ENCODE data around the gene SLC39A11. TPM values are rescaled to one million over a fixed set of nuclear protein-coding genes. Genes with fewer than 3 reads are reported as not detected.

The SLC39A11 gene
- total and polyA plus RNA-seq, 2 experiments from 2014 or later = 11.7 to 16.4 TPM

DNA sequence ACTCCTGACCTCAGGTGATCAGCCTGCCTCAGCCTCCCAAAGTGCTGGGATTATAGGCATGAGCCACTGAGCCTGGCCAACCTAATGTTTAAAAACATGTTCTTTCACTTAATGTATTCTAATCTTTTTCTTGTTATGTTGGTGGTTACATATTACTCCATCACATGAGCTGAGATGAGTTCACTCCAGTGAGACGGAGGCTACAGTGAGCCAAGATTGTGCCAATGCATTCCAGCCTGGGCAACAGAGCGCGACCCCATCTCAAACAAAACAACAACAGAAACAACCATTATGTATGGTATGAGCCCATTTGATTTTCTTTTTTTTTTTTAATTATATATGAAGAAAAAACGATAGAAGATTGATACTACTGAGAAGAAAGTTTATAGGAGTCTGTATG lies 39.6 kb downstream of the SLC39A11 start:
- Histone ChIP-seq H2AFZ (no peak overlapping the region), H3K36me3 (ENCODE audit: low read depth) (no peaks in the 10 kb centered on the region), H3K9me2 (ENCODE audit: insufficient read depth) (no peaks in the 10 kb centered on the region), H3K27me3 (replicated peaks; ENCODE audit: insufficient read depth) (no peaks in the 10 kb centered on the region), H3K9ac (no peak overlapping the region), H3K27ac (no peak overlapping the region), H3K9me3 (ENCODE audit: low read depth) (no peaks in the 10 kb centered on the region), H3K4me1 (ENCODE audit: insufficient read depth) (no peaks in the 10 kb centered on the region), H3K4me2 (ENCODE audit: unreplicated experiment) (no peak overlapping the region), H3K79me2 (ENCODE audit: insufficient read depth) (no peaks in the 10 kb centered on the region), H3K4me3 (no peak overlapping the region), H4K20me1 (ENCODE audit: insufficient read depth) (no peaks in the 10 kb centered on the region), H3F3A (ENCODE audit: insufficient read depth) (no peaks in the 10 kb centered on the region)
- TF ChIP-seq EZH2phosphoT487 (IDR thresholded peaks at IDR 0.05; ENCODE audit: insufficient read depth, low read depth) (no peak), EZH2 (IDR thresholded peaks at IDR 0.05; ENCODE audit: insufficient read depth, poor library complexity, severe bottlenecking) (no peak)
- DNase-seq = no peak
- WGBS, 2 experiments (ENCODE audit: low coverage in 1 of 2, low lambda C conversion rate in 2 of 2, missing lambda C conversion rate in 2 of 2) = 95 to 97% methylated on average over 4 of the region's 4 CpGs
- in situ Hi-C loops (cut with MboI) = no loop called here

- no peak for DNase-seq
- Histone ChIP-seq H3K9me2 (ENCODE audit: insufficient read depth) (no peaks in the 10 kb centered on the region), H3K79me2 (ENCODE audit: insufficient read depth) (no peaks in the 10 kb centered on the region), H3K36me3 (ENCODE audit: low read depth) (no peaks in the 10 kb centered on the region), H3K4me2 (ENCODE audit: unreplicated experiment) (no peak overlapping the region), H3K27me3 (replicated peaks; ENCODE audit: insufficient read depth) (no peaks in the 10 kb centered on the region), H3K4me3 (no peak overlapping the region), H2AFZ (no peak overlapping the region), H3K27ac (no peak overlapping the region), H3K4me1 (ENCODE audit: insufficient read depth) (no peaks in the 10 kb centered on the region), H3F3A (ENCODE audit: insufficient read depth) (no peaks in the 10 kb centered on the region), H3K9me3 (ENCODE audit: low read depth) (no peaks in the 10 kb centered on the region), H4K20me1 (ENCODE audit: insufficient read depth) (no peaks in the 10 kb centered on the region), H3K9ac (no peak overlapping the region)
- TF ChIP-seq EZH2 (IDR thresholded peaks at IDR 0.05; ENCODE audit: insufficient read depth, poor library complexity, severe bottlenecking) = no peak
- TF ChIP-seq EZH2phosphoT487 (IDR thresholded peaks at IDR 0.05; ENCODE audit: insufficient read depth, low read depth) = no peak
- whole genome bisulfite sequencing, 2 experiments (ENCODE audit: low coverage in 1 of 2, low lambda C conversion rate in 2 of 2, missing lambda C conversion rate in 2 of 2) = 96% methylated on average over 4 of the region's 4 CpGs
- in situ Hi-C loops (cut with MboI) = no loop called here
These were observed 41.7 kb downstream of the SLC39A11 start for GRCh38 chr17:73050797-73051196.

- Histone ChIP-seq H3K9me3 (ENCODE audit: low read depth) (no peaks in the 10 kb centered on the region), H3K27me3 (replicated peaks; ENCODE audit: insufficient read depth) (no peaks in the 10 kb centered on the region), H3F3A (ENCODE audit: insufficient read depth) (peaks cover 8% of the 10 kb centered on the region), H3K4me3 (no peak overlapping the region), H3K4me1 (ENCODE audit: insufficient read depth) (peaks cover 13% of the 10 kb centered on the region), H4K20me1 (ENCODE audit: insufficient read depth) (no peaks in the 10 kb centered on the region), H3K36me3 (ENCODE audit: low read depth) (no peaks in the 10 kb centered on the region), H3K9ac (no peak overlapping the region), H3K4me2 (ENCODE audit: unreplicated experiment) (no peak overlapping the region), H2AFZ (no peak overlapping the region), H3K27ac (no peak overlapping the region), H3K79me2 (ENCODE audit: insufficient read depth) (no peaks in the 10 kb centered on the region), H3K9me2 (ENCODE audit: insufficient read depth) (no peaks in the 10 kb centered on the region)
- in situ Hi-C loops (cut with MboI) = no loop called here
- 80 to 85% methylated on average over 4 of the region's 4 CpGs for WGBS, 2 experiments (ENCODE audit: low coverage in 1 of 2, low lambda C conversion rate in 2 of 2, missing lambda C conversion rate in 2 of 2)
- no peak for DNase-seq
- TF ChIP-seq EZH2phosphoT487 (IDR thresholded peaks at IDR 0.05; ENCODE audit: insufficient read depth, low read depth) = no peak
- TF ChIP-seq EZH2 (IDR thresholded peaks at IDR 0.05; ENCODE audit: insufficient read depth, poor library complexity, severe bottlenecking) = no peak
These were observed 44.3 kb downstream of the SLC39A11 start for GRCh38 chr17:73048170-73048569.

DNA sequence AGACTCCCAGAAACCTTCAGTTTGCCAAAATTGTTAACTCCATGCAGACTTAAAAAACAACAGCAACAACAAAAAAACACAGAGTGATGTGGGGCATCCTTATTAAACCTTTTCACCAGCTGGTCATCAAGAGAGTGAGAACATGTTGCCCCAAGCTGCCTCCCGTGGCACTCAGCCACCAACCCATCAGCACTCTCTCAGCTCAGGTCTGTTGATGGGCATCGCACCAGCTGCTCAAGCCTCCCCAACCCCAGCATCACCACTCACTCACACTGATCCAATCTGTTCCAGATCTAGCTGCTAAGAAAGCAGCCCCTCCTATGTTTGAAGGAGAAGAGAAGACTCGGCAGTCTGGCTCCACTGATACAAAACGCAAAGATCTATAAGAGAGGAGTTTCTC lies 46.8 kb downstream of the SLC39A11 start:
- no peak overlapping the region for H3K4me3 ChIP-seq
- H3F3A ChIP-seq (ENCODE audit: insufficient read depth) = peaks cover 8% of the 10 kb centered on the region
- TF ChIP-seq EZH2 (IDR thresholded peaks at IDR 0.05; ENCODE audit: insufficient read depth, poor library complexity, severe bottlenecking) (no peak), EZH2phosphoT487 (IDR thresholded peaks at IDR 0.05; ENCODE audit: insufficient read depth, low read depth) (no peak)
- H4K20me1 ChIP-seq (ENCODE audit: insufficient read depth) = no peaks in the 10 kb centered on the region
- H3K9me3 ChIP-seq (ENCODE audit: low read depth) = no peaks in the 10 kb centered on the region
- no peak overlapping the region for H2AFZ ChIP-seq
- H3K27ac ChIP-seq = no peak overlapping the region
- H3K79me2 ChIP-seq (ENCODE audit: insufficient read depth) = no peaks in the 10 kb centered on the region
- no peak overlapping the region for H3K9ac ChIP-seq
- no peak overlapping the region for H3K4me2 ChIP-seq (ENCODE audit: unreplicated experiment)
- in situ Hi-C loops (cut with MboI) = no loop called here
- no peak for DNase-seq
- no peaks in the 10 kb centered on the region for H3K9me2 ChIP-seq (ENCODE audit: insufficient read depth)
- peaks cover 19% of the 10 kb centered on the region for H3K4me1 ChIP-seq (ENCODE audit: insufficient read depth)
- H3K27me3 ChIP-seq (replicated peaks; ENCODE audit: insufficient read depth) = no peaks in the 10 kb centered on the region
- H3K36me3 ChIP-seq (ENCODE audit: low read depth) = no peaks in the 10 kb centered on the region
- 89 to 91% methylated on average over 4 of the region's 4 CpGs for WGBS, 2 experiments (ENCODE audit: low coverage in 1 of 2, low lambda C conversion rate in 2 of 2, missing lambda C conversion rate in 2 of 2)

Measured in GM23248 (cell line).